ES-I3 (cell line): Measurements from ENCODE around the gene SCMH1.
"Not testable (repeated sequence)": the region's sequence is repeated elsewhere in the genome, so short reads cannot be mapped to it uniquely, and the experiment has no call there.

Experiments
- H3K36me3 ChIP-seq: 2 replicates; pipeline ENCODE4 v1.6.1; 2013; ENCODE audit warnings: mild to moderate bottlenecking, low read length, control low read depth, moderate library complexity; ENCODE audit not compliant: insufficient read depth
- H3K4me1 ChIP-seq: 2 replicates; pipeline ENCODE4 v1.6.1; 2013; ENCODE audit warnings: mild to moderate bottlenecking, control low read depth, low read length; ENCODE audit not compliant: insufficient read depth
- H3K9ac ChIP-seq: 2 replicates; pipeline ENCODE4 v1.6.1; 2013; ENCODE audit warnings: low read depth, mild to moderate bottlenecking, low read length, moderate library complexity
- H3K9me3 ChIP-seq: 2 replicates; pipeline ENCODE4 v1.6.1; 2013; ENCODE audit warnings: mild to moderate bottlenecking, low read length, moderate library complexity; ENCODE audit not compliant: control insufficient read depth, insufficient read depth

Gene SCMH1

GRCh38 chr1:41134325-41134724 lies 107.8 kb downstream of the SCMH1 start:
- H3K36me3 ChIP-seq, H3K9ac ChIP-seq, H3K4me1 ChIP-seq, H3K9me3 ChIP-seq: not testable (repeated sequence)

GRCh38 chr1:41122851-41123518 lies 119.1 kb downstream of the SCMH1 start:
- Histone ChIP-seq H3K36me3 (no peaks in the 10 kb centered on the region), H3K9me3 (no peaks in the 10 kb centered on the region), H3K4me1 (no peaks in the 10 kb centered on the region), H3K9ac (no peak overlapping the region)

GRCh38 chr1:41122148-41122547 lies 120.0 kb downstream of the SCMH1 start:
- Histone ChIP-seq H3K4me1 (no peaks in the 10 kb centered on the region), H3K36me3 (no peaks in the 10 kb centered on the region), H3K9me3 (no peaks in the 10 kb centered on the region), H3K9ac (no peak overlapping the region)

GRCh38 chr1:41118645-41119044 lies 123.5 kb downstream of the SCMH1 start:
- Histone ChIP-seq H3K9ac (no peak overlapping the region), H3K9me3 (no peaks in the 10 kb centered on the region), H3K36me3 (no peaks in the 10 kb centered on the region), H3K4me1 (no peaks in the 10 kb centered on the region)

- not testable (repeated sequence) for H3K9ac ChIP-seq, H3K36me3 ChIP-seq
These were observed 124.9 kb downstream of the SCMH1 start for GRCh38 chr1:41117241-41117640.

GRCh38 chr1:41110736-41111135 lies 131.4 kb downstream of the SCMH1 start:
- Histone ChIP-seq H3K4me1 (peaks cover 11% of the 10 kb centered on the region), H3K36me3 (no peaks in the 10 kb centered on the region; the same call in none of the 2 replicates), H3K9ac (no peak overlapping the region), H3K9me3 (no peaks in the 10 kb centered on the region)

More at GRCh38 chr1:41117241-41117640, 124.9 kb downstream of the SCMH1 start:
- not testable (repeated sequence) for H3K4me1 ChIP-seq, H3K9me3 ChIP-seq

- Histone ChIP-seq H3K4me1 (peaks cover 11% of the 10 kb centered on the region), H3K9ac (no peak overlapping the region), H3K36me3 (no peaks in the 10 kb centered on the region; the same call in none of the 2 replicates), H3K9me3 (no peaks in the 10 kb centered on the region)
These were observed 131.8 kb downstream of the SCMH1 start for GRCh38 chr1:41110286-41110685.

GRCh38 chr1:41109310-41110197 lies 132.6 kb downstream of the SCMH1 start:
- H3K9me3 ChIP-seq: no peaks in the 10 kb centered on the region
- H3K36me3 ChIP-seq: no peaks in the 10 kb centered on the region; the same call in none of the 2 replicates
- H3K9ac ChIP-seq: no peak overlapping the region
- peaks cover 11% of the 10 kb centered on the region for H3K4me1 ChIP-seq

- H3K4me1 ChIP-seq: peaks cover 11% of the 10 kb centered on the region
- no peak overlapping the region for H3K9ac ChIP-seq
- no peaks in the 10 kb centered on the region; the same call in none of the 2 replicates for H3K36me3 ChIP-seq
- H3K9me3 ChIP-seq: no peaks in the 10 kb centered on the region
These were observed 133.3 kb downstream of the SCMH1 start for GRCh38 chr1:41108696-41109275.

- no peaks in the 10 kb centered on the region for H3K36me3 ChIP-seq
- no peaks in the 10 kb centered on the region for H3K9me3 ChIP-seq
- no peak overlapping the region for H3K9ac ChIP-seq
- no peaks in the 10 kb centered on the region for H3K4me1 ChIP-seq
These were observed 138.3 kb downstream of the SCMH1 start for GRCh38 chr1:41103766-41104165.

- no peaks in the 10 kb centered on the region for H3K36me3 ChIP-seq
- H3K9ac ChIP-seq: no peak overlapping the region
- no peaks in the 10 kb centered on the region for H3K9me3 ChIP-seq
- no peaks in the 10 kb centered on the region for H3K4me1 ChIP-seq
These were observed 139.5 kb downstream of the SCMH1 start for GRCh38 chr1:41102653-41103052.

- H3K9ac ChIP-seq: no peak overlapping the region
- H3K4me1 ChIP-seq: no peaks in the 10 kb centered on the region
- no peaks in the 10 kb centered on the region for H3K9me3 ChIP-seq
- H3K36me3 ChIP-seq: no peaks in the 10 kb centered on the region
These were observed 140.0 kb downstream of the SCMH1 start for GRCh38 chr1:41101950-41102607.

- Histone ChIP-seq H3K9me3 (no peaks in the 10 kb centered on the region), H3K4me1 (no peaks in the 10 kb centered on the region), H3K36me3 (no peaks in the 10 kb centered on the region), H3K9ac (no peak overlapping the region)
These were observed 141.0 kb downstream of the SCMH1 start for GRCh38 chr1:41101076-41101475.

GRCh38 chr1:41100170-41100569 lies 141.9 kb downstream of the SCMH1 start:
- no peak overlapping the region for H3K9ac ChIP-seq
- H3K9me3 ChIP-seq: no peaks in the 10 kb centered on the region
- H3K36me3 ChIP-seq: no peaks in the 10 kb centered on the region
- H3K4me1 ChIP-seq: no peaks in the 10 kb centered on the region
